ENCODE measurements around the gene SLC6A16. TPM values are rescaled to one million over a fixed set of nuclear protein-coding genes. Genes with fewer than 3 reads are reported as not detected.

The SLC6A16 gene
- total and polyA plus RNA-seq, 2 of the 8 experiments (the other 6 are each of a cell fraction or from before 2014, with no cell fraction given) = 1.1 to 1.5 TPM

- no peak overlapping the region for H3K4ac ChIP-seq (replicated peaks; ENCODE audit: insufficient read length, low read depth, low read length)
- H2AFZ ChIP-seq (ENCODE audit: low read length) = no peak overlapping the region
- no peak overlapping the region for H3K56ac ChIP-seq (replicated peaks; ENCODE audit: insufficient read length, low read depth, low read length)
- DNase-seq (ENCODE audit: low read depth in 1 of 2, low spot score in 2 of 2) (no peak), FAIRE-seq (no peak)
- H3K23ac ChIP-seq (ENCODE audit: insufficient read length) = no peak overlapping the region
- no peak overlapping the region for H2AK5ac ChIP-seq (ENCODE audit: low read depth, low read length)
- H3K36me3 ChIP-seq (ENCODE audit: control insufficient read depth in 2 of 4, insufficient read depth in 4 of 4, low read length in 3 of 4) = 0 out of 8 replicates have a peak, but pooled peaks cover 0 to 5% (median 0%) of the 10 kb centered on the region in 4 experiments
- H3K23me2 ChIP-seq (ENCODE audit: low read depth, low read length) = peaks cover 7% of the 10 kb centered on the region
- no peak overlapping the region for H3K14ac ChIP-seq (ENCODE audit: insufficient read length)
- H2BK120ac ChIP-seq (replicated peaks; ENCODE audit: low read depth, low read length) = no peak overlapping the region
- CTCF ChIA-PET (ENCODE audit: partially characterized antibody) = interaction anchor here (1.2 to 1.7 kb wide), 3 partner anchors 32 to 103 kb away, joined by 3 to 4 read pairs (median 3); no protein-coding TSS in a partner anchor
- H3K9me3 ChIP-seq (ENCODE audit: insufficient read depth in 2 of 2, low read depth in 1 of 2, low read length in 1 of 2) = no peaks in the 10 kb centered on the region
- H4K8ac ChIP-seq (ENCODE audit: extremely low read depth, insufficient read depth, low read length) = no peak overlapping the region
- no peak overlapping the region for H3K9ac ChIP-seq (replicated peaks in 1 of 4; ENCODE audit: extremely low read depth in 1 of 4, low read depth in 3 of 4, low read length in 3 of 4)
- no peak overlapping the region for H2BK5ac ChIP-seq (ENCODE audit: low read depth, low read length)
- WGBS, 2 experiments (ENCODE audit: extremely low coverage in 1 of 2, insufficient coverage in 1 of 2, insufficient read length in 1 of 2, insufficient replicate concordance in 2 of 2, low coverage in 1 of 2, low lambda C conversion rate in 2 of 2, missing lambda C conversion rate in 1 of 2) = 86% methylated on average over 3 of the region's 3 CpGs; no CpG with 5 or more reads in 1 of the 2 experiments
- H3K79me2 ChIP-seq (ENCODE audit: control insufficient read depth in 1 of 2, insufficient read depth in 2 of 2, low read length in 2 of 2) = no peaks in the 10 kb centered on the region
- H4K5ac ChIP-seq (ENCODE audit: insufficient read length, low read depth, low read length) = no peak overlapping the region
- no peaks in the 10 kb centered on the region for H3K79me1 ChIP-seq (ENCODE audit: low read depth, low read length)
- H3K27ac ChIP-seq (ENCODE audit: low read depth, low read length) = no peak overlapping the region
- H2BK15ac ChIP-seq (ENCODE audit: low read length) = no peak overlapping the region
- no peak overlapping the region for H3K4me2 ChIP-seq (ENCODE audit: insufficient read depth in 1 of 2, low read depth in 2 of 2, low read length in 2 of 2)
- H3K27me3 ChIP-seq (replicated peaks in 1 of 4; ENCODE audit: control insufficient read depth in 3 of 4, extremely low read depth in 1 of 4, insufficient read depth in 3 of 4, low read length in 3 of 4) = peaks cover 0 to 10% (median 3%) of the 10 kb centered on the region in 4 experiments; a peak in 4 of 7 replicates
- POLR2A ChIA-PET (ENCODE audit: partially characterized antibody) = interaction anchor here (0.9 kb wide), 2 partner anchors 11 to 91 kb away, joined by 3 read pairs; no protein-coding TSS in a partner anchor
- H3K18ac ChIP-seq (ENCODE audit: extremely low read depth, low read length) = no peak overlapping the region
- no peak overlapping the region for H4K91ac ChIP-seq (replicated peaks; ENCODE audit: insufficient read length, low read length)
- no peak overlapping the region for H3K4me3 ChIP-seq (ENCODE audit: extremely low read depth in 1 of 4, insufficient read depth in 2 of 4, low read depth in 3 of 4, low read length in 4 of 4)
- TF ChIP-seq CEBPB (IDR thresholded peaks at IDR 0.05; ENCODE audit: low read depth, low read length) = no peak
- no peak for TF ChIP-seq KDM5A (IDR thresholded peaks at IDR 0.05; ENCODE audit: low read length)
- TF ChIP-seq EP300 (IDR thresholded peaks at IDR 0.05; ENCODE audit: borderline replicate concordance in 1 of 2, low read depth in 2 of 2, low read length in 2 of 2) = no peak
- no peak for TF ChIP-seq MAFK (IDR thresholded peaks at IDR 0.05; ENCODE audit: low read depth, low read length)
- TF ChIP-seq, protein P1, sequence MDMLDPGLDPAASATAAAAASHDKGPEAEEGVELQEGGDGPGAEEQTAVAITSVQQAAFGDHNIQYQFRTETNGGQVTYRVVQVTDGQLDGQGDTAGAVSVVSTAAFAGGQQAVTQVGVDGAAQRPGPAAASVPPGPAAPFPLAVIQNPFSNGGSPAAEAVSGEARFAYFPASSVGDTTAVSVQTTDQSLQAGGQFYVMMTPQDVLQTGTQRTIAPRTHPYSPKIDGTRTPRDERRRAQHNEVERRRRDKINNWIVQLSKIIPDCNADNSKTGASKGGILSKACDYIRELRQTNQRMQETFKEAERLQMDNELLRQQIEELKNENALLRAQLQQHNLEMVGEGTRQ (IDR thresholded peaks at IDR 0.05; ENCODE audit: low read length) = no peak
- no peak for TF ChIP-seq EGR1 (IDR thresholded peaks at IDR 0.05; ENCODE audit: borderline replicate concordance, low read depth, low read length)
- TF ChIP-seq CHD1 (IDR thresholded peaks at IDR 0.05; ENCODE audit: low read depth, low read length) = no peak
- no peak for TF ChIP-seq SRF (IDR thresholded peaks at IDR 0.05; ENCODE audit: low read depth, low read length)
- no peak for TF ChIP-seq NRF1 (IDR thresholded peaks at IDR 0.05; ENCODE audit: low read depth, low read length)
- peaks cover 0 to 10% (median 7%) of the 10 kb centered on the region in 4 experiments; a peak in 6 of 7 replicates for H3K4me1 ChIP-seq (replicated peaks in 1 of 4; ENCODE audit: control insufficient read depth in 3 of 4, insufficient read depth in 4 of 4, low read length in 3 of 4)
- no peak overlapping the region for H2BK12ac ChIP-seq (ENCODE audit: low read depth, low read length)
- no peak overlapping the region for H2BK20ac ChIP-seq (ENCODE audit: low read length)
- H4K20me1 ChIP-seq (replicated peaks in 1 of 2; ENCODE audit: control insufficient read depth in 1 of 2, insufficient read depth in 2 of 2, low read length in 2 of 2) = peaks cover 2 to 9% of the 10 kb centered on the region in 2 experiments
Observed at GRCh38 chr19:49333418-49333805, 8.4 kb upstream of the SLC6A16 start.

Measured in H1 (cell line).